WERI-Rb-1 (cell line): ENCODE measurements around the gene SYT7.

Experiments used
- DNase-seq: peaks from one replicate; pipeline ENCODE4 v3.0.0-alpha.2; 2020
- H3K27ac ChIP-seq: fragments of 250-450 bp; sonication (Bioruptor Pico); 2 replicates; pipeline ENCODE4 v1.5.1; 2020; ENCODE audit warnings: mild to moderate bottlenecking, moderate library complexity
- H3K27me3 ChIP-seq: fragments of 250-450 bp; sonication (Bioruptor Pico); 2 replicates; pipeline ENCODE4 v1.5.1; 2021; ENCODE audit warnings: mild to moderate bottlenecking, low read depth, moderate library complexity; ENCODE audit not compliant: insufficient read depth, severe bottlenecking
- H3K36me3 ChIP-seq: fragments of 250-450 bp; sonication (Bioruptor Pico); 2 replicates; pipeline ENCODE4 v1.5.1; 2020; ENCODE audit warnings: mild to moderate bottlenecking, moderate library complexity
- H3K4me3 ChIP-seq: 2 replicates; pipeline ENCODE4 v1.5.1; 2011; ENCODE audit warnings: low read depth, mild to moderate bottlenecking, control low read depth, low read length
- H3K9me3 ChIP-seq: fragments of 250-450 bp; sonication (Bioruptor Pico); 2 replicates; pipeline ENCODE4 v1.5.1; 2021; ENCODE audit warnings: mild to moderate bottlenecking, moderate library complexity; ENCODE audit not compliant: severe bottlenecking
- TF ChIP-seq, protein P1 (sequence below): IDR thresholded peaks from 2 replicates; pipeline ENCODE4 v1.5.1; 2011; ENCODE audit warnings: low read depth, mild to moderate bottlenecking, control low read depth, inconsistent platforms, low read length

Gene SYT7

GRCh38 chr11:61534933-61535839 lies 45.7 kb downstream of the SYT7 start:
- no peak for DNase-seq
- TF ChIP-seq, protein P1, sequence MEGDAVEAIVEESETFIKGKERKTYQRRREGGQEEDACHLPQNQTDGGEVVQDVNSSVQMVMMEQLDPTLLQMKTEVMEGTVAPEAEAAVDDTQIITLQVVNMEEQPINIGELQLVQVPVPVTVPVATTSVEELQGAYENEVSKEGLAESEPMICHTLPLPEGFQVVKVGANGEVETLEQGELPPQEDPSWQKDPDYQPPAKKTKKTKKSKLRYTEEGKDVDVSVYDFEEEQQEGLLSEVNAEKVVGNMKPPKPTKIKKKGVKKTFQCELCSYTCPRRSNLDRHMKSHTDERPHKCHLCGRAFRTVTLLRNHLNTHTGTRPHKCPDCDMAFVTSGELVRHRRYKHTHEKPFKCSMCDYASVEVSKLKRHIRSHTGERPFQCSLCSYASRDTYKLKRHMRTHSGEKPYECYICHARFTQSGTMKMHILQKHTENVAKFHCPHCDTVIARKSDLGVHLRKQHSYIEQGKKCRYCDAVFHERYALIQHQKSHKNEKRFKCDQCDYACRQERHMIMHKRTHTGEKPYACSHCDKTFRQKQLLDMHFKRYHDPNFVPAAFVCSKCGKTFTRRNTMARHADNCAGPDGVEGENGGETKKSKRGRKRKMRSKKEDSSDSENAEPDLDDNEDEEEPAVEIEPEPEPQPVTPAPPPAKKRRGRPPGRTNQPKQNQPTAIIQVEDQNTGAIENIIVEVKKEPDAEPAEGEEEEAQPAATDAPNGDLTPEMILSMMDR = no peak
- H3K36me3 ChIP-seq = peaks cover 12% of the 10 kb centered on the region
- no peaks in the 10 kb centered on the region for H3K27me3 ChIP-seq
- H3K9me3 ChIP-seq = no peaks in the 10 kb centered on the region
- no peak overlapping the region for H3K4me3 ChIP-seq
- no peak overlapping the region for H3K27ac ChIP-seq

GRCh38 chr11:61534025-61534932 lies 46.6 kb downstream of the SYT7 start:
- H3K4me3 ChIP-seq = no peak overlapping the region
- H3K27ac ChIP-seq = no peak overlapping the region
- H3K27me3 ChIP-seq = no peaks in the 10 kb centered on the region
- TF ChIP-seq, protein P1 = no peak
- DNase-seq = no peak
- peaks cover 16% of the 10 kb centered on the region for H3K36me3 ChIP-seq
- H3K9me3 ChIP-seq = no peaks in the 10 kb centered on the region

GRCh38 chr11:61533401-61533800 lies 47.5 kb downstream of the SYT7 start:
- Histone ChIP-seq H3K36me3 (peaks cover 17% of the 10 kb centered on the region), H3K4me3 (no peak overlapping the region), H3K27me3 (no peaks in the 10 kb centered on the region), H3K9me3 (no peaks in the 10 kb centered on the region), H3K27ac (no peak overlapping the region)
- no peak for DNase-seq
- TF ChIP-seq, protein P1 = no peak

DNA sequence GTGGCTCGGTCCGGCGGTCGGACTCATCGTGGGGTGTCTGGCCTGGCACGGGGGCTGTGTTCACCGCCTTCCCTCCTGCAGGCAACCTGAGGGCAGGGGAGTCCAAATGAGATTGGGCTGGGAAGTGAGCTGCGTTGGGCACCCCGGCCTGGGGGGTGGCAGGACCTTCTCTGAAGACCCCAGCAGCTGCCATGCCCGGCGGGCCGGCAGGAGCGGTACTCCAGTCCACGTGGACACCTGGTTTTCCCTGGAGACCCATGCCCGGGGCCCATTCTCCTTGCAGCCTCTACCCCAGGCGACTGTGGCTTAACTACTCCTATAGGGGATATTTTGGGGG lies 47.9 kb downstream of the SYT7 start:
- Histone ChIP-seq H3K9me3 (no peaks in the 10 kb centered on the region), H3K27me3 (no peaks in the 10 kb centered on the region), H3K36me3 (peaks cover 17% of the 10 kb centered on the region), H3K27ac (no peak overlapping the region), H3K4me3 (no peak overlapping the region)
- TF ChIP-seq, protein P1 = no peak
- DNase-seq = no peak

- Histone ChIP-seq H3K9me3 (no peaks in the 10 kb centered on the region), H3K36me3 (peaks cover 17% of the 10 kb centered on the region), H3K4me3 (no peak overlapping the region), H3K27ac (peak overlapping the region; percentile 35; the same call in 1 of the 2 replicates), H3K27me3 (no peaks in the 10 kb centered on the region)
- peak; percentile 82 for DNase-seq
- TF ChIP-seq, protein P1 = peak; percentile 93
Observed at GRCh38 chr11:61532134-61533038, 48.5 kb downstream of the SYT7 start.
